Endothelial cell of umbilical vein (primary cell): ENCODE measurements around the gene TAGLN2. TPM values are rescaled to one million over a fixed set of nuclear protein-coding genes. Genes with fewer than 3 reads are reported as not detected.
"Not testable (repeated sequence)": the region's sequence is repeated elsewhere in the genome, so short reads cannot be mapped to it uniquely, and the experiment has no call there.

Source experiments
- BruUV-seq: library from RNA; stranded (reverse); fragments of 400-500 nt; replicated peaks from 2 replicates; lab custom pipeline; 2021; lab: Mats Ljungman, UMichigan
- CTCF ChIA-PET: fragments of 300-600, 350-600 bp; sonication (Branson Sonifier 250); formaldehyde crosslinking; loops from one replicate; lab custom pipeline; 2021; ENCODE audit warnings: antibody characterized with exemption, inconsistent platforms; lab: Charles Lee
- POLR2A ChIA-PET: fragments of 300-600, 350-600 bp; sonication (Branson Sonifier 250); formaldehyde crosslinking; loops from one replicate; lab custom pipeline; 2021; ENCODE audit warnings: antibody characterized with exemption, inconsistent platforms; lab: Charles Lee
- DNase-seq: peaks from one replicate; pipeline ENCODE4 v3.0.0-alpha.2; 2011; ENCODE audit warnings: low read depth, low spot score
- FAIRE-seq: peaks from 2 replicates; lab custom pipeline; 2011; peaks lifted over from hg19 to GRCh38; lab: Jason Lieb, UNC
- H2AFZ ChIP-seq: 2 replicates; pipeline ENCODE4 v1.6.0; 2012; ENCODE audit warnings: low read depth, low read length, control low read depth, inconsistent platforms
- H3K27ac ChIP-seq: 2 replicates; pipeline ENCODE4 v1.5.1; 2011; ENCODE audit warnings: low read depth, mild to moderate bottlenecking, control low read depth, low read length, moderate library complexity; ENCODE audit not compliant: insufficient read depth
- H3K27me3 ChIP-seq, 2 experiments: 2 replicates each; pipeline versions ENCODE4 v1.6.0 to v1.6.1; 2011; ENCODE audit warnings: low read length in 2 of 2, mixed read lengths in 1 of 2; ENCODE audit not compliant: control insufficient read depth in 2 of 2, insufficient read depth in 2 of 2
- H3K36me3 ChIP-seq, 2 experiments: 2 replicates in 1 of 2; 3 replicates in 1 of 2; pipeline ENCODE4 v1.5.1; 2011; ENCODE audit warnings: low read length in 2 of 2, mild to moderate bottlenecking in 1 of 2, moderate library complexity in 1 of 2; ENCODE audit not compliant: control insufficient read depth in 2 of 2, insufficient read depth in 2 of 2; ENCODE audit errors: extremely low read depth in 1 of 2
- H3K4me1 ChIP-seq: 3 replicates; pipeline ENCODE4 v1.5.1; 2011; ENCODE audit warnings: mild to moderate bottlenecking, low read length; ENCODE audit not compliant: control insufficient read depth, insufficient read depth; ENCODE audit errors: extremely low read depth
- H3K4me2 ChIP-seq: 2 replicates; pipeline ENCODE4 v1.6.1; 2011; ENCODE audit warnings: low read length, control low read depth, mixed read lengths; ENCODE audit not compliant: insufficient read depth
- H3K4me3 ChIP-seq, 3 experiments: fragments of 200-600 bp in 1 of 3; sonication (generic), shearing (Covaris generic) in 1 of 3; replicated peaks in 1 of 3; 2 replicates each; pipeline ENCODE4 v1.5.1; 2011 to 2016; ENCODE audit warnings: control low read depth in 3 of 3, low read length in 3 of 3, mild to moderate bottlenecking in 2 of 3, inconsistent platforms in 1 of 3, low read depth in 1 of 3, moderate library complexity in 1 of 3; ENCODE audit not compliant: insufficient read depth in 1 of 3
- H3K79me2 ChIP-seq: 2 replicates; pipeline ENCODE4 v1.6.0; 2012; ENCODE audit warnings: low read length, inconsistent platforms; ENCODE audit not compliant: control insufficient read depth, insufficient read depth
- H3K9ac ChIP-seq: replicated peaks from 2 replicates; pipeline ENCODE3; 2011; ENCODE audit warnings: low read length, control low read depth; ENCODE audit not compliant: insufficient read depth; ENCODE audit errors: extremely low read depth
- H3K9me1 ChIP-seq: replicated peaks from 3 replicates; pipeline ENCODE4 v1.6.0; 2011; ENCODE audit warnings: mild to moderate bottlenecking, low read length; ENCODE audit not compliant: control insufficient read depth, insufficient read depth; ENCODE audit errors: extremely low read depth
- H3K9me3 ChIP-seq: replicated peaks from 2 replicates; pipeline ENCODE4 v1.5.1; 2012; ENCODE audit warnings: low read length, inconsistent platforms; ENCODE audit not compliant: control insufficient read depth, insufficient read depth
- H4K20me1 ChIP-seq: replicated peaks from 2 replicates; pipeline ENCODE3; 2011; ENCODE audit warnings: mild to moderate bottlenecking, low read length; ENCODE audit not compliant: control insufficient read depth, insufficient read depth; ENCODE audit errors: extremely low read depth
- CTCF ChIP-seq, 2 donors: IDR thresholded peaks; 1 replicate in 1 of 2; 2 replicates in 1 of 2; pipeline ENCODE4 v1.5.1; 2011; ENCODE audit warnings: low read length in 2 of 2, mild to moderate bottlenecking in 2 of 2, moderate library complexity in 2 of 2, control low read depth in 1 of 2, inconsistent platforms in 1 of 2, low read depth in 1 of 2; ENCODE audit not compliant: insufficient read depth in 1 of 2; ENCODE audit errors: extremely low read depth in 1 of 2
- EZH2 ChIP-seq: IDR thresholded peaks from 2 replicates; pipeline ENCODE4 v1.6.1; 2012; ENCODE audit warnings: borderline replicate concordance, low read depth, mild to moderate bottlenecking, moderate library complexity, low read length, inconsistent platforms; ENCODE audit not compliant: severe bottlenecking
- FOS ChIP-seq: IDR thresholded peaks from 2 replicates; pipeline ENCODE4 v1.6.1; 2011; ENCODE audit warnings: mild to moderate bottlenecking, low read length, moderate library complexity, borderline replicate concordance; ENCODE audit not compliant: insufficient read depth
- GATA2 ChIP-seq: IDR thresholded peaks from 2 replicates; pipeline ENCODE4 v1.7.0; 2011; ENCODE audit warnings: low read depth, mild to moderate bottlenecking, moderate library complexity, mixed read lengths, low read length; ENCODE audit not compliant: insufficient read length, insufficient read depth
- JUN ChIP-seq: IDR thresholded peaks from 2 replicates; pipeline ENCODE4 v1.6.1; 2011; ENCODE audit warnings: borderline replicate concordance, low read depth; ENCODE audit not compliant: insufficient read length, insufficient read depth
- MYC ChIP-seq: IDR thresholded peaks from one replicate; pipeline ENCODE4 v1.6.1; 2011; ENCODE audit warnings: mild to moderate bottlenecking, low read depth, low read length
- POLR2A ChIP-seq: IDR thresholded peaks from 2 replicates; pipeline ENCODE4 v1.6.1; 2012; ENCODE audit warnings: low read depth, mild to moderate bottlenecking, control low read depth, low read length
- POLR2AphosphoS5 ChIP-seq: IDR thresholded peaks from 2 replicates; pipeline ENCODE4 v1.6.1; 2012; ENCODE audit warnings: low read depth, mild to moderate bottlenecking, control low read depth, low read length, moderate library complexity; ENCODE audit not compliant: insufficient read depth
- dilution Hi-C: fragments of 300-500 bp; cut with MboI; formaldehyde crosslinking; loops from one replicate; pipeline ENCODE4 v1.15.0; 2019; ENCODE audit warnings: low sequenced_read_pairs; ENCODE audit not compliant: extremely low pct_ligation_motif_present
- intact Hi-C: fragments of 100-400 bp; cut with micrococcal nuclease; formaldehyde crosslinking; loops from one replicate; pipeline ENCODE4 v1.10.0; 2022
- polyA plus RNA-seq, 4 experiments: library from polyadenylated mRNA; depleted of rRNA in 3 of 4; stranded (reverse) in 3 of 4; unstranded in 1 of 4; fragments of >200 nt; gene quantifications; 2 replicates each; pipeline versions ENCODE4 v1.2.1 to v1.2.3, GENCODE V29; 2011 to 2012; ENCODE audit warnings: missing spikeins in 1 of 4
- total RNA-seq: library from RNA; stranded (reverse); gene quantifications from 2 replicates; pipeline ENCODE4 v1.2.3, GENCODE V29; 2021
- TF ChIP-seq, protein P1 (sequence below): IDR thresholded peaks from 2 replicates; pipeline ENCODE4 v1.6.1; 2011; ENCODE audit not compliant: insufficient read depth, insufficient read length

TAGLN2 gene
- total and polyA plus RNA-seq, 2 donors (not counting 3 experiments of a cell fraction or from before 2014, with no cell fraction given), result 646 to 1,279 TPM

DNA sequence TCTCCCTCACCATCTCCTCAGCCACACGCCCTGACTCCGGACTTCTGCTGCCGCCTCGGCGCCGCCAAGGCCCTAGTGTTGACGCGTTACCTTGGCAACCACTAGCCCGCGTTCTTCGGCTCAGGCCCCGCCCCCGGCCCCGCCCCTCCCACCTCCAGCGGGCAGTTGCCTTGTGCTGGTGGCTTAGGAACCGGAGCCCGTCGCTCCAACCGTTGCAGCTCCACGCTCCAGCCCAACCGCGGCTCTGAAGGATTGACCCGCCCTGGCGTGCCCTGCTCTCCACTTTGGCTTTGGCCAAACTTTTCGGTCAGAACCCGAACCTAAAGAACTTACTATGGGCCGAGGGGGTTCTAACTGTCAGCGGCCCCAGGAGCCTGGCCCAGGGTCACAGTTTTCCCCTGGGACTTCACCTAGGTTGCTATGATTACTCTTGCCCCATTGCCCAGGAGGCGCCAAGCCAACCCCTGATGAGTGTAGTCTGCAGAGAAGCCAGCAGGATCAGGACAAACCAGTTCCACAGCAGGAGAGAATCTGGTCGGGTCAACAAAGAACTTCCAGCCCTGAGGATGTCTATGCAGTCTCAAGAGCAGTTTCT is 25.1 kb downstream of the TAGLN2 start, which contains the start of gene CFAP45:
CFAP45 (minus strand) TSS at position 80 of the 595 bp plus-strand sequence; CDS start at position 13, 67 bp downstream.
- intact Hi-C loops, result no loop called here
- CTCF ChIA-PET, result interaction anchor here (1.0 to 1.7 kb wide), 7 partner anchors 9 to 108 kb away, joined by 3 to 8 read pairs (median 4); partner anchors contain the start of gene IGSF9

GRCh38 chr1:159899634-159900033 is 25.7 kb downstream of the TAGLN2 start:
- H3K27me3 ChIP-seq, H3K4me2 ChIP-seq, H2AFZ ChIP-seq, POLR2A ChIA-PET, H3K79me2 ChIP-seq, DNase-seq, H3K9me1 ChIP-seq, H3K9me3 ChIP-seq, H4K20me1 ChIP-seq, H3K4me1 ChIP-seq, intact Hi-C loops, H3K4me3 ChIP-seq, H3K9ac ChIP-seq, FAIRE-seq, BruUV-seq, dilution Hi-C loops, H3K36me3 ChIP-seq: not testable (repeated sequence)
- CTCF ChIA-PET, result interaction anchor here (1.0 to 1.7 kb wide), 5 partner anchors 9 to 108 kb away, joined by 3 to 8 read pairs (median 4); partner anchors contain the start of gene IGSF9
- H3K27ac ChIP-seq, result peak overlapping the region; percentile 35

More for the DNA sequence above, 25.1 kb downstream of the TAGLN2 start, which contains the start of gene CFAP45:
- BruUV-seq, result no TSS peak
- Histone ChIP-seq H3K4me2 (no peak within 1 kb of the TSS), H3K9ac (no peak within 1 kb of the TSS), H2AFZ (no peak within 1 kb of the TSS), H3K4me1 (no peaks in the 10 kb centered on the region), H3K9me3 (no peaks in the 10 kb centered on the region), H3K9me1 (no peaks in the 10 kb centered on the region), H4K20me1 (no peaks in the 10 kb centered on the region), H3K27ac (peak within 1 kb of the TSS; percentile 35), H3K79me2 (no peaks in the 10 kb centered on the region), H3K4me3 (no peak within 1 kb of the TSS), H3K36me3 (no peaks in the 10 kb centered on the region), H3K27me3 (no peaks in the 10 kb centered on the region)
- FAIRE-seq, result peak; percentile 75
- DNase-seq, result peak; percentile 76
- POLR2A ChIA-PET, result no interaction called here
- dilution Hi-C loops, result no loop called here
- TF ChIP-seq POLR2AphosphoS5, result no peak
- no peak for TF ChIP-seq FOS
- TF ChIP-seq GATA2, result no peak
- no peak for TF ChIP-seq MYC
- TF ChIP-seq, protein P1, sequence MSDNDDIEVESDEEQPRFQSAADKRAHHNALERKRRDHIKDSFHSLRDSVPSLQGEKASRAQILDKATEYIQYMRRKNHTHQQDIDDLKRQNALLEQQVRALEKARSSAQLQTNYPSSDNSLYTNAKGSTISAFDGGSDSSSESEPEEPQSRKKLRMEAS, result no peak
- no peak for TF ChIP-seq EZH2
- TF ChIP-seq CTCF (IDR thresholded peaks at IDR 0.05; ENCODE audit: extremely low read depth in 1 of 2, insufficient read depth in 1 of 2, low read depth in 1 of 2, low read length in 2 of 2), result no peak
- no peak for TF ChIP-seq POLR2A
- no peak for TF ChIP-seq JUN
